ENCODE measurements around the gene GPR37L1. TPM values are rescaled to one million over a fixed set of nuclear protein-coding genes. Genes with fewer than 3 reads are reported as not detected.

GPR37L1 gene
- total and polyA plus RNA-seq, 11 donors, result 0.03 to 0.05 (median 0.04) TPM; not detected in 8

DNA sequence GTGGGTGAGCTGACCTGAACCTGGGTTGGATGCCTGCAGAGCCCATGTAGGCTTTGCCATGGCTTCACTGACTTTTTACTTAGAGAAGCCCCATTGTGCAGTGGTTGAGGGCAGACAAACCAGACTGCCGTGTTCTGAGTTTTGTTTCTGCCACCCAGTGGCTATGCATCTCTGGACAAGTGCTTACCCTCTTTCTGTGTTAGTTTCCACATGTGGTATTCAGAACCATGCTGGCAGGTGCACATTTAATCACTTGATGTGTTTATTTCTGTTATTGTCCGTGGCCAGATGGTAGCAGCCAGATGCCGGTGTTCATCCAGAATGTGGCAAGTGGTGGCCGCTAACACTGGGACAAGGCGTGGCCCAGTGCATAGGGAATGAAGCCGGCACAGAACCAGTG, 48.0 kb downstream of the GPR37L1 start:
- ATAC-seq, result no peak
- intact Hi-C loops (cut with DNase I), result no loop called here
- no peaks in the 10 kb centered on the region for H3K36me3 ChIP-seq
- DNase-seq, result no peak
- H3K27ac ChIP-seq, result no peak overlapping the region
- peaks cover 0 to 5% (median 0%) of the 10 kb centered on the region in 12 donors for H3K4me1 ChIP-seq
- no peaks in the 10 kb centered on the region for H3K9me3 ChIP-seq
- H3K4me3 ChIP-seq, result no peak overlapping the region
- TF ChIP-seq, protein P1, sequence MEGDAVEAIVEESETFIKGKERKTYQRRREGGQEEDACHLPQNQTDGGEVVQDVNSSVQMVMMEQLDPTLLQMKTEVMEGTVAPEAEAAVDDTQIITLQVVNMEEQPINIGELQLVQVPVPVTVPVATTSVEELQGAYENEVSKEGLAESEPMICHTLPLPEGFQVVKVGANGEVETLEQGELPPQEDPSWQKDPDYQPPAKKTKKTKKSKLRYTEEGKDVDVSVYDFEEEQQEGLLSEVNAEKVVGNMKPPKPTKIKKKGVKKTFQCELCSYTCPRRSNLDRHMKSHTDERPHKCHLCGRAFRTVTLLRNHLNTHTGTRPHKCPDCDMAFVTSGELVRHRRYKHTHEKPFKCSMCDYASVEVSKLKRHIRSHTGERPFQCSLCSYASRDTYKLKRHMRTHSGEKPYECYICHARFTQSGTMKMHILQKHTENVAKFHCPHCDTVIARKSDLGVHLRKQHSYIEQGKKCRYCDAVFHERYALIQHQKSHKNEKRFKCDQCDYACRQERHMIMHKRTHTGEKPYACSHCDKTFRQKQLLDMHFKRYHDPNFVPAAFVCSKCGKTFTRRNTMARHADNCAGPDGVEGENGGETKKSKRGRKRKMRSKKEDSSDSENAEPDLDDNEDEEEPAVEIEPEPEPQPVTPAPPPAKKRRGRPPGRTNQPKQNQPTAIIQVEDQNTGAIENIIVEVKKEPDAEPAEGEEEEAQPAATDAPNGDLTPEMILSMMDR (IDR thresholded peaks at IDR 0.05), result no peak
- TF ChIP-seq POLR2A (IDR thresholded peaks at IDR 0.05), result no peak
- H3K27me3 ChIP-seq, result no peaks in the 10 kb centered on the region
- 82 to 90% (median 88%) methylated on average over 6 of the region's 6 CpGs for WGBS, 4 donors

DNA sequence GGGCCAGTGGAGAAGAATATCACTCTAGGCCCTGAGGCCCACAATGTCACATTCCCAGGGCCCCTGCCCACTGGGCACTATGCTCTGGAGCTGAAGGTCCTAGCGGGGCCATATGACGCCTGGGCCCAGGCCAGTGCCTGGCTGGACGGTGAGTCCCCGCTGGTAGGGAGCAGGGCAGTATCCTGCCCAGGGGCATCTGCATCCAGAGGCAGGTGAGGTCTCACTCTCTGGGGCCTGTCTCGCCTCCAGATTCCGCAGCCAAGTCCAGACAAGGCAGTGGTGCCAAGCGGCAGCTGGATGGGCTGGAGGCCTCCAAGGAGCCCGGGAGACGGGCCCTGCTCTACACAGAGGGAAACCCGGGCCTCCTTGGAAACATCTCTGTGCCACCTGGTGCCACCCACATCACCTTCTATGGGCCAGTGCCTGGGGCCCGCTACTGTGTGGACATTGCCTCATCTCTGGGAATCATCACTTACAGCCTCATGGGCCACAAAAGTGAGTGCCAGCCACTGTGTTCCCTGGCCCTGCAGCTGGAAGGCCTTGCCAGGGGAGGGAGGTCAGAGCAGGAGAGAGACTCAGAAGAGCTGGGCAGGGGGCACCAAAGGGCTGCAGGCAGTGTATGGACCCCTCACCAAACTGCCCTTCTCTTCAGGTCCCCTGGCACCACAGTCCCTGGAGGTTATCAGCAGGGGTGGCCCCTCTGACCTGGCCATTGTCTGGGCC, 48.7 kb downstream of the GPR37L1 start:
- 93 to 98% (median 98%) methylated on average over 9 to 11 of the region's 11 CpGs for WGBS, 4 donors
- TF ChIP-seq, protein P1 (IDR thresholded peaks at IDR 0.05), result no peak
- no peak for TF ChIP-seq POLR2A (IDR thresholded peaks at IDR 0.05)
- Histone ChIP-seq H3K9me3 (no peaks in the 10 kb centered on the region), H3K4me1 (peaks cover 0 to 5% (median 0%) of the 10 kb centered on the region in 12 donors), H3K36me3 (no peaks in the 10 kb centered on the region), H3K27ac (no peak overlapping the region), H3K4me3 (no peak overlapping the region), H3K27me3 (no peaks in the 10 kb centered on the region)
- ATAC-seq (no peak), DNase-seq (peak in 1 of 5 donors; percentile 52)
- intact Hi-C loops (cut with DNase I), result no loop called here

DNA sequence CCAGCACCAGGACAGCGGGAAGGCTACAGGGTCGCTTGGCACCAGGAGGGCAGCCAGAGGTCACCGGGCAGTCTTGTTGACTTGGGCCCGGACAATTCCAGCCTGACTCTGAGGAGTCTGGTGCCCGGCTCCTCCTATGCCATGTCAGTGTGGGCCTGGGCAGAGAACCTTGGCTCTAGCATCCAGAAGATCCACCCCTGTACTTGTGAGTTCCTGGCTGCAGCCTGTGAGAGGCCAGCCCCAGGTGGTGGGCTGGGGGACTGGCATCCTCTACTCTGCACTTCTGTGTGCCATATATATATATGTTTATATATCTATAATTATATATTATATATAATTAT, 49.3 kb downstream of the GPR37L1 start:
- intact Hi-C loops (cut with DNase I), result no loop called here
- Histone ChIP-seq H3K27ac (no peak overlapping the region), H3K27me3 (no peaks in the 10 kb centered on the region), H3K36me3 (no peaks in the 10 kb centered on the region), H3K4me3 (no peak overlapping the region), H3K4me1 (peaks cover 0 to 5% (median 0%) of the 10 kb centered on the region in 12 donors), H3K9me3 (no peaks in the 10 kb centered on the region)
- TF ChIP-seq POLR2A (IDR thresholded peaks at IDR 0.05), result no peak
- TF ChIP-seq, protein P1 (IDR thresholded peaks at IDR 0.05), result no peak
- DNase-seq (peak in 1 of 5 donors; percentile 44), ATAC-seq (no peak)
- WGBS, 4 donors, result 93 to 100% (median 95%) methylated on average over 1 to 5 of the region's 5 CpGs

DNA sequence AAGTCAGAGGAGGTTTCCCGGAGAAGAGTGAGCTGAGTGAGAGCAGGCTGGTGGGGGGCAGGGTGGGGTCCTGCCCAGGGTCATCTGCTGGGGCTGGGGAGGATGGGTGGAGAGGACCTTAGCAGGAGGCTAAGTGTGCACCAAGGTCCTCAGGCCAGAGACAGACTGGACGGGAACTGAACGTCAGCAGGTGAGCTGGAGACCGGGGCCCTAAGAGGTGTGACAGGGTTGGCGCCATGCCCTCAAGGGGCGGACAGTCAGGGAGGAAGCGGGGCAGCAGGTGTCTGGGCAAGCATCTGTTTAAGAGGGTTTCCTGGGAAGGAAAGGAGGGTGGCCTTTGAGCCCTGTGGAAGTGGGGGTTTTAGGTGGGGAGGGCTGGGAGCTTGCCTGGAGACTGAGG, 51.3 kb downstream of the GPR37L1 start:
- intact Hi-C loops (cut with DNase I), result no loop called here
- 76 to 91% (median 87%) methylated on average over 7 of the region's 7 CpGs for WGBS, 4 donors
- Histone ChIP-seq H3K4me1 (no peaks in the 10 kb centered on the region), H3K27me3 (no peaks in the 10 kb centered on the region), H3K36me3 (no peaks in the 10 kb centered on the region), H3K4me3 (no peak overlapping the region), H3K27ac (no peak overlapping the region), H3K9me3 (no peaks in the 10 kb centered on the region)
- DNase-seq (no peak), ATAC-seq (no peak)
- TF ChIP-seq, protein P1 (IDR thresholded peaks at IDR 0.05), result no peak
- no peak for TF ChIP-seq POLR2A (IDR thresholded peaks at IDR 0.05)
